HG03159 (cell line): Measurements from ENCODE around the gene SRA1.
A peak's percentile ranks its signal among the peaks of the same experiment; 100 is the strongest.
"Not testable (repeated sequence)": the region's sequence is repeated elsewhere in the genome, so short reads cannot be mapped to it uniquely, and the experiment has no call there.

Experiments used
- ATAC-seq: cut with Tn5 transposase; IDR thresholded peaks from one replicate; pipeline ENCODE4 v1.9.1; 2021; ENCODE audit warnings: mild to moderate bottlenecking, moderate library complexity; ENCODE audit not compliant: unreplicated experiment

Gene SRA1

GRCh38 chr5:140557136-140557805, at the start of gene SRA1:
Gene SRA1 (minus strand): TSS chr5:140557473. CDS start chr5:140557452, 21 bp downstream.
- peak; percentile 96 for ATAC-seq

- no peak for ATAC-seq
These were observed 49.8 kb upstream of the SRA1 start for GRCh38 chr5:140607031-140607430.

- no peak for ATAC-seq
These were observed 48.6 kb upstream of the SRA1 start for GRCh38 chr5:140605879-140606278.

- ATAC-seq: no peak
These were observed 46.5 kb upstream of the SRA1 start for GRCh38 chr5:140603734-140604133.

- ATAC-seq: not testable (repeated sequence)
These were observed 46.1 kb upstream of the SRA1 start for GRCh38 chr5:140603446-140603698.

GRCh38 chr5:140602147-140602546, 44.9 kb upstream of the SRA1 start:
- no peak for ATAC-seq

GRCh38 chr5:140600096-140600495, 42.8 kb upstream of the SRA1 start:
- ATAC-seq: no peak

GRCh38 chr5:140598836-140599235, 41.6 kb upstream of the SRA1 start:
- ATAC-seq: no peak

- no peak for ATAC-seq
These were observed 39.1 kb upstream of the SRA1 start for GRCh38 chr5:140596321-140596741.

- ATAC-seq: no peak
These were observed 38.4 kb upstream of the SRA1 start for GRCh38 chr5:140595538-140596300.

GRCh38 chr5:140594169-140594568, 36.9 kb upstream of the SRA1 start:
- ATAC-seq: no peak

GRCh38 chr5:140593070-140593469, 35.8 kb upstream of the SRA1 start:
- ATAC-seq: not testable (repeated sequence)

GRCh38 chr5:140591747-140592372, 34.6 kb upstream of the SRA1 start:
- ATAC-seq: no peak

GRCh38 chr5:140590861-140591260, 33.6 kb upstream of the SRA1 start:
- no peak for ATAC-seq

- no peak for ATAC-seq
These were observed 31.2 kb upstream of the SRA1 start for GRCh38 chr5:140588311-140589070.

- no peak for ATAC-seq
These were observed 30.2 kb upstream of the SRA1 start for GRCh38 chr5:140587495-140587894.

GRCh38 chr5:140579188-140579747, 22.0 kb upstream of the SRA1 start:
- ATAC-seq: not testable (repeated sequence)

GRCh38 chr5:140576776-140577201, 19.5 kb upstream of the SRA1 start:
- ATAC-seq: no peak

- ATAC-seq: no peak
These were observed 18.0 kb upstream of the SRA1 start for GRCh38 chr5:140575309-140575708.

- ATAC-seq: no peak
These were observed 16.9 kb upstream of the SRA1 start for GRCh38 chr5:140574165-140574564.

GRCh38 chr5:140573683-140574082, 16.4 kb upstream of the SRA1 start:
- ATAC-seq: no peak
